Measurements from ENCODE around the gene PLA2G2D.

DNA sequence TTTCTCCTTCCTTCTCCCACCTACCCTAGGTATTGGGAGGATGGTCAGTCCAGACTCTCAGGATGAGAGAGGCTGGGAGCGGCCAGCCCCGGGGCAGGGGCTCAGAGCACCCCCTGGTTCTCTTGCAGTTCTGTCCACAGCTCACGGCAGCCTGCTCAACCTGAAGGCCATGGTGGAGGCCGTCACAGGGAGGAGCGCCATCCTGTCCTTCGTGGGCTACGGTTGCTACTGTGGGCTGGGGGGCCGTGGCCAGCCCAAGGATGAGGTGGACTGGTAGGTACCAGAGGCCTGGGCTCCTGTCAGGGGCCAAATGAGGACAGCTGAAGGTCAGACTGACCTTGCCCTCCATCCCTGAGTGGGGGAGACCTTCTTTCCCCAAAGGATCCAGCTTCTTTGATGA is 24.0 kb upstream of the PLA2G2D start:
- TF ChIP-seq CBX5 (IDR thresholded peaks at IDR 0.05; ENCODE audit: low read depth, low read length) (no peak), GABPA (IDR thresholded peaks at IDR 0.05; ENCODE audit: borderline replicate concordance, insufficient read depth, low read length) (no peak), EGR1 (IDR thresholded peaks at IDR 0.05; ENCODE audit: borderline replicate concordance, low read depth, low read length) (no peak), EP300 (IDR thresholded peaks at IDR 0.05; ENCODE audit: borderline replicate concordance in 1 of 2, low read depth in 2 of 2, low read length in 2 of 2) (no peak), EZH2 (IDR thresholded peaks at IDR 0.05; ENCODE audit: low read depth, low read length, severe bottlenecking) (no peak), POLR2AphosphoS5 (IDR thresholded peaks at IDR 0.05; ENCODE audit: low read depth, low read length) (no peak), CHD1 (IDR thresholded peaks at IDR 0.05; ENCODE audit: low read depth, low read length) (no peak), TCF12 (IDR thresholded peaks at IDR 0.05; ENCODE audit: low read depth, low read length) (no peak), POLR2A (IDR thresholded peaks at IDR 0.05; ENCODE audit: control extremely low read depth in 1 of 2, low read depth in 2 of 2, low read length in 2 of 2) (no peak), SIN3A (conservative IDR thresholded peaks at IDR 0.05 in 1 of 2, IDR thresholded peaks at IDR 0.05 in 1 of 2; ENCODE audit: low read depth in 1 of 2, low read length in 2 of 2) (no peak), RBBP5 (IDR thresholded peaks at IDR 0.05; ENCODE audit: borderline replicate concordance, low read depth, low read length) (no peak)
- TF ChIP-seq, protein P1, sequence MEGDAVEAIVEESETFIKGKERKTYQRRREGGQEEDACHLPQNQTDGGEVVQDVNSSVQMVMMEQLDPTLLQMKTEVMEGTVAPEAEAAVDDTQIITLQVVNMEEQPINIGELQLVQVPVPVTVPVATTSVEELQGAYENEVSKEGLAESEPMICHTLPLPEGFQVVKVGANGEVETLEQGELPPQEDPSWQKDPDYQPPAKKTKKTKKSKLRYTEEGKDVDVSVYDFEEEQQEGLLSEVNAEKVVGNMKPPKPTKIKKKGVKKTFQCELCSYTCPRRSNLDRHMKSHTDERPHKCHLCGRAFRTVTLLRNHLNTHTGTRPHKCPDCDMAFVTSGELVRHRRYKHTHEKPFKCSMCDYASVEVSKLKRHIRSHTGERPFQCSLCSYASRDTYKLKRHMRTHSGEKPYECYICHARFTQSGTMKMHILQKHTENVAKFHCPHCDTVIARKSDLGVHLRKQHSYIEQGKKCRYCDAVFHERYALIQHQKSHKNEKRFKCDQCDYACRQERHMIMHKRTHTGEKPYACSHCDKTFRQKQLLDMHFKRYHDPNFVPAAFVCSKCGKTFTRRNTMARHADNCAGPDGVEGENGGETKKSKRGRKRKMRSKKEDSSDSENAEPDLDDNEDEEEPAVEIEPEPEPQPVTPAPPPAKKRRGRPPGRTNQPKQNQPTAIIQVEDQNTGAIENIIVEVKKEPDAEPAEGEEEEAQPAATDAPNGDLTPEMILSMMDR (IDR thresholded peaks at IDR 0.05; ENCODE audit: control extremely low read depth in 1 of 3, insufficient read depth in 1 of 3, low read depth in 1 of 3, low read length in 3 of 3): no peak
- TF ChIP-seq, protein P2, sequence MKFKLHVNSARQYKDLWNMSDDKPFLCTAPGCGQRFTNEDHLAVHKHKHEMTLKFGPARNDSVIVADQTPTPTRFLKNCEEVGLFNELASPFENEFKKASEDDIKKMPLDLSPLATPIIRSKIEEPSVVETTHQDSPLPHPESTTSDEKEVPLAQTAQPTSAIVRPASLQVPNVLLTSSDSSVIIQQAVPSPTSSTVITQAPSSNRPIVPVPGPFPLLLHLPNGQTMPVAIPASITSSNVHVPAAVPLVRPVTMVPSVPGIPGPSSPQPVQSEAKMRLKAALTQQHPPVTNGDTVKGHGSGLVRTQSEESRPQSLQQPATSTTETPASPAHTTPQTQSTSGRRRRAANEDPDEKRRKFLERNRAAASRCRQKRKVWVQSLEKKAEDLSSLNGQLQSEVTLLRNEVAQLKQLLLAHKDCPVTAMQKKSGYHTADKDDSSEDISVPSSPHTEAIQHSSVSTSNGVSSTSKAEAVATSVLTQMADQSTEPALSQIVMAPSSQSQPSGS (IDR thresholded peaks at IDR 0.05; ENCODE audit: low read length): no peak
- TF ChIP-seq, protein P3, sequence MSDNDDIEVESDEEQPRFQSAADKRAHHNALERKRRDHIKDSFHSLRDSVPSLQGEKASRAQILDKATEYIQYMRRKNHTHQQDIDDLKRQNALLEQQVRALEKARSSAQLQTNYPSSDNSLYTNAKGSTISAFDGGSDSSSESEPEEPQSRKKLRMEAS (IDR thresholded peaks at IDR 0.05): no peak
